ENCODE measurements around the gene RPS6KC1. TPM values are rescaled to one million over a fixed set of nuclear protein-coding genes. Genes with fewer than 3 reads are reported as not detected.
A peak's percentile ranks its signal among the peaks of the same experiment; 100 is the strongest.
"Not testable (repeated sequence)": the region's sequence is repeated elsewhere in the genome, so short reads cannot be mapped to it uniquely, and the experiment has no call there.

Gene RPS6KC1
- total and polyA plus RNA-seq, 5 donors: 4.3 to 14.6 (median 11.5) TPM

DNA sequence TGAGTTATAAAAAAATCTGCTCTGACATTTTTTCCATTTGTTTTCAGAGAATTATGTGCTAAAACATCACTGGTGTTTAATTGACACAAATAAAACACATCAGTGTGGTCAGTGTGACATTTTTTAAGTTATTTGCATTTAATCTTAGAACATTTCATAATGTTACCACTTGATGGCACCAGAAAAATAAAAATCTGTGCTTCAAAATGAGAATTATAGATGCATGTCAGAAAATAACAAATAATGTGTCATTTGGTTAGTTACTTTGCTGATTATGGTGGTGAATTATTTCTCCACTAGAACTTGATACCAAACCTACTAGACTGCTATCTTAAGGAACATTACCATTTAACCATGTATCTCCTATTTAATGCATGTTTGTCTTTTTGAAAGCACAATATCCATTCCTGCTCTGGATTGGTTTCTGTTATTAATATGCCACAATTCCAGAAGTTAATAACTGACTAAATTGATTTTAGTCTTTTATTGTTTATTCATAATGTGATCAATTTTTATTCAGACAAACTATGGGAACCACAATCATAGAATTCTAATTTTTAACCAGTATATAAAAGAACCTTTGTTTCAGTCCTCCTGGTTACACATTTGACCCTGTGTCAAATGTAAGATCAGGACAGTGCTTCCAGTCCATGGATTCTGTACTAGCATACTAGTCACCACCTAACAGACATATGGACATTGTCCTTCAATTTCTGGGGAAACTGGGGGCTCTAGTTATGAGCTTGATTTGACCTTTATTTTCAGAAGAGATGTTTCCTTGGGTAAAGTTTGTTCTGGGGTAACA, 81.0 kb downstream of the RPS6KC1 start:
- Histone ChIP-seq H3K4me1 (ENCODE audit: control insufficient read depth, insufficient read depth, low read length) (peaks cover 1% of the 10 kb centered on the region), H3K27me3 (ENCODE audit: control insufficient read depth, insufficient read depth) (no peaks in the 10 kb centered on the region), H3K27ac (ENCODE audit: low read length) (no peak overlapping the region), H3K4me3 (ENCODE audit: low read length) (no peak overlapping the region), H3K9me3 (ENCODE audit: control insufficient read depth, low read length) (no peaks in the 10 kb centered on the region)
- no peak for ATAC-seq
- DNase-seq: no peak
- intact Hi-C loops (cut with DNase I): no loop called here

DNA sequence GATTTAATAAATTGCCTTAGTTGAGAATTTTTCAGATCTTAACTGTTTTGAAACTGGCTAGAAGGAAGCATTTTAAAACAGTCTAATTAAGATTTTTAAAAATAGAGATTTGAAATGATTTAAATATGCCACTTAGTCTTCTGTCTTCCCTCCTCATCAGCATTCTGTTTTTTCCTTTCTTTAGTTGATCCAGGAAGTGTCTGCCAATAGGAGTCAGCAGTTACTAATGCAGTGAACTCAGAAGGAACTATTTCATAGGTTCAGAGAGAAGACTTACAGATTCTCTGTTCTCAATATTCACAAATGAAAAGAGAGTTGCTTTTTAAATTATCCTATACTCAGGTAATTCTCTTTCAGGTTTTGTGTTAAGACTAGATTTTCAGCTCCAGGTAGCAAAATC, 84.5 kb downstream of the RPS6KC1 start:
- intact Hi-C loops (cut with DNase I): no loop called here
- DNase-seq (no peak), ATAC-seq (no peak)
- Histone ChIP-seq H3K27me3 (ENCODE audit: control insufficient read depth, insufficient read depth) (no peaks in the 10 kb centered on the region), H3K4me3 (ENCODE audit: low read length) (no peak overlapping the region), H3K27ac (ENCODE audit: low read length) (no peak overlapping the region), H3K4me1 (ENCODE audit: control insufficient read depth, insufficient read depth, low read length) (peaks cover 1% of the 10 kb centered on the region), H3K9me3 (ENCODE audit: control insufficient read depth, low read length) (no peaks in the 10 kb centered on the region)

DNA sequence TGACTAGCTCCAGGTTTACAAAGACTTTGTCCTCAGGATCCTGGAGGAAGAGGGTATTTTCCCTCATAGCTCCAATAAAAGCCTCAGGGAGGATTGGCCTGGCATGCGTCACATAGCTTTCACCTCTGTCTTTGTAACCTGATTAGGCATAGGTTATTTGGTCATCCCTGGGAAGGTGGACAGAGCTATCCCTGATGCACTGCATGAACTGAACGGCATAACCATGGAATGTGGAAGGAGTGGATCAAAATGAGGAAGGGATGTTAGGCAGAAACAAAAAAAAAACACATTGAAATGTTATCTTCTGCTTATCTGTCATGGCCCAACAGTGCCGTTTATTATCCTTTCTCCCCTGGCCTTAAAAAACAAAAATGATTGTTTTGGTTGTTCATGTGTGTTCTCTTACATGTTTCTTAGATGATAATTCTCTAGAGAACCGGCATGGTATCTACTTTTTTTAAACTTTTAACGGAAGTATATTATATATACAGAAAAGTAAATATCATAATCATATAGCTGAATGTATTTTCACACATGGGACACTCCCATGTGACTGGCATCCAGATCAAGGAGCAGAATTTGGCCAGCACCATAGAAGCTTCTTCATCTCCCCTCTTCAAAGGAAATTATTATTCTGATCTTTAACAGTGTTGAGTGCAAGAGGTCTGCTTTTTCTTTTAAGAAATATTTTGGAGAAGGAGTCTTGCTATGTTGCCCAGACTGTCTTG, 85.3 kb downstream of the RPS6KC1 start:
- Histone ChIP-seq H3K4me3 (ENCODE audit: low read length) (no peak overlapping the region), H3K27ac (ENCODE audit: low read length) (no peak overlapping the region), H3K4me1 (ENCODE audit: control insufficient read depth, insufficient read depth, low read length) (peaks cover 1% of the 10 kb centered on the region), H3K27me3 (ENCODE audit: control insufficient read depth, insufficient read depth) (no peaks in the 10 kb centered on the region), H3K9me3 (ENCODE audit: control insufficient read depth, low read length) (no peaks in the 10 kb centered on the region)
- no peak for ATAC-seq
- DNase-seq: no peak
- 70% methylated on average over 5 of the region's 5 CpGs for WGBS
- intact Hi-C loops (cut with DNase I): no loop called here

DNA sequence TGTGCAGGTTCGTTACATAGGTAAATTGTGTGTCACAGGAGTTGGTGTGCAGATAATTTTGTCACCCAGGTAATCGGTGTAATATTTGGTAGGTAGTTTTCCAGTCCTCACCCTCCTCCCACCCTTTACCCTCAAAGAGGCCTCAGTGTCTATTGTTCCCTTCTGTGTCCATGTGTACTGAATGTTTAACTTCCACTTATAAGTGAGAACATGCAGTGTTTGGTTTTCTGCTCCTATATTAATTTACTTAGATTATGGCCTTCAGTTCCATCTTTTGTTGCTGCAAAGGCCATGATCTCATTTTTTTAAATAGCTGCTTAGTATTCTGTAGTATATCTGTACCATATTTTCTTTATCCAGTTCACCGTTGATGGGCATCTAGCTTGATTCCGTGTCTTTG, 87.3 kb downstream of the RPS6KC1 start:
- H3K27ac ChIP-seq (ENCODE audit: low read length): no peak overlapping the region
- DNase-seq (no peak), ATAC-seq (no peak)
- no peaks in the 10 kb centered on the region for H3K9me3 ChIP-seq (ENCODE audit: control insufficient read depth, low read length)
- 96% methylated on average over 4 of the region's 4 CpGs for WGBS
- intact Hi-C loops (cut with DNase I): no loop called here
- H3K27me3 ChIP-seq (ENCODE audit: control insufficient read depth, insufficient read depth): no peaks in the 10 kb centered on the region
- no peak overlapping the region for H3K4me3 ChIP-seq (ENCODE audit: low read length)
- H3K4me1 ChIP-seq (ENCODE audit: control insufficient read depth, insufficient read depth, low read length): peaks cover 1% of the 10 kb centered on the region

DNA sequence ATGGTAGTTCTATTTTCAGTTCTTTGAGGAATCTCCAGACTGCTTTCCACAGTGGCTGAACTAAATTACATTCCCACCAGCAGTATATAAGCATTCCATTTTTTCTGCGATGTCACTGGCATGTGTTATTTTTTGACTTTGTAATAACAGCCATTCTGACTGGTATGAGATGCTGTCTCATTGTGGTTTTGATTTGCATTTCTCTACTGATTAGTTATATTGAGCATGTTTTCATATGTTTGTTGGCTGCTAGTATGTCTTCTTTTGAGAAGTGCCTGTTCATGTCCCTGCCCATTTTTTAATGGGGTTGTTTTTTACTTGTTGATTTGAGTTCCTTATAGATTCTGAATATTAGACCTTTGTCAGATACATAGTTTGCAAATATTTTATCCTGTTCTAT, 87.9 kb downstream of the RPS6KC1 start:
- H3K4me3 ChIP-seq (ENCODE audit: low read length): no peak overlapping the region
- WGBS: 95% methylated on average over 1 of the region's 1 CpG
- DNase-seq: no peak
- intact Hi-C loops (cut with DNase I): no loop called here
- H3K27ac ChIP-seq (ENCODE audit: low read length): no peak overlapping the region
- H3K27me3 ChIP-seq (ENCODE audit: control insufficient read depth, insufficient read depth): no peaks in the 10 kb centered on the region
- ATAC-seq: no peak
- no peaks in the 10 kb centered on the region for H3K9me3 ChIP-seq (ENCODE audit: control insufficient read depth, low read length)
- H3K4me1 ChIP-seq (ENCODE audit: control insufficient read depth, insufficient read depth, low read length): peaks cover 1% of the 10 kb centered on the region

DNA sequence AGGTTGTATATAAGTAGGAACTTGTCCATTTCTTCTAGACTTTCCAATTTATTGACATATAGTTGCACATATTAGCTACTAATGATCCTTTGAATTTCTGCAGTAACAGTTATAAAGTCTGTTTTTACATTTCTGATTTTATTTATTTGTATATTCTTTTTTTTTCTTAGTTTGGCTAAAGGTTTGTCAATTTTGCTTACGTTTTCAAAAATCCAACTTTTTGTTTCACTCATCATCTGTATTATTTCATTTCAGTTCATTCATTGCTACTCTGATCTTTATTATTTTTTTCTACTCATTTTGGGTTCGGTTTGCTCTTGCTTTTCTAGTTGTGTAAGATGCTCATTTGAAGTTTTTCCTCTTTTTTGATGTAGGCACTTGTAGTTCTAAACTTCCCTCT, 97.9 kb downstream of the RPS6KC1 start:
- no peaks in the 10 kb centered on the region for H3K27me3 ChIP-seq (ENCODE audit: control insufficient read depth, insufficient read depth)
- DNase-seq (no peak), ATAC-seq (no peak)
- H3K4me1 ChIP-seq (ENCODE audit: control insufficient read depth, insufficient read depth, low read length): no peaks in the 10 kb centered on the region
- 98% methylated on average over 2 of the region's 2 CpGs for WGBS
- H3K9me3 ChIP-seq (ENCODE audit: control insufficient read depth, low read length): no peaks in the 10 kb centered on the region
- intact Hi-C loops (cut with DNase I): no loop called here
- H3K27ac ChIP-seq (ENCODE audit: low read length): no peak overlapping the region
- no peak overlapping the region for H3K4me3 ChIP-seq (ENCODE audit: low read length)

DNA sequence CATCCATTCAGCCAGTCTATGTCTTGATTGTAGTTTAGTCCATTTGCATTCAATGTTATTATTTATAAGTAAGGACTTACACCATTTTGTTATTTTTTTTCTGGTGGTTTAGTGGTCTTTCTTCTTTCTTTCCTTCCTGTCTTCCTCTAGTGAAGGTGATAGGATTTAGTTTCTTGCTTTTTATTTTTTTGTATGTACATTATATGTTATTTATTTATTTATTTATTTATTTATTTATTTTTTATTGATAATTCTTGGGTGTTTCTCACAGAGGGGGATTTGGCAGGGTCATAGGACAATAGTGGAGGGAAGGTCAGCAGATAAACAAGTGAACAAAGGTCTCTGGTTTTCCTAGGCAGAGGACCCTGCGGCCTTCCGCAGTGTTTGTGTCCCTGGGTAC, 99.0 kb downstream of the RPS6KC1 start:
- DNase-seq; H3K4me1 ChIP-seq (ENCODE audit: control insufficient read depth, insufficient read depth, low read length); H3K9me3 ChIP-seq (ENCODE audit: control insufficient read depth, low read length); intact Hi-C loops (cut with DNase I); H3K27ac ChIP-seq (ENCODE audit: low read length); H3K4me3 ChIP-seq (ENCODE audit: low read length); H3K27me3 ChIP-seq (ENCODE audit: control insufficient read depth, insufficient read depth); ATAC-seq: not testable (repeated sequence)
- WGBS: no CpG with 5 or more reads among the region's 2 CpGs

DNA sequence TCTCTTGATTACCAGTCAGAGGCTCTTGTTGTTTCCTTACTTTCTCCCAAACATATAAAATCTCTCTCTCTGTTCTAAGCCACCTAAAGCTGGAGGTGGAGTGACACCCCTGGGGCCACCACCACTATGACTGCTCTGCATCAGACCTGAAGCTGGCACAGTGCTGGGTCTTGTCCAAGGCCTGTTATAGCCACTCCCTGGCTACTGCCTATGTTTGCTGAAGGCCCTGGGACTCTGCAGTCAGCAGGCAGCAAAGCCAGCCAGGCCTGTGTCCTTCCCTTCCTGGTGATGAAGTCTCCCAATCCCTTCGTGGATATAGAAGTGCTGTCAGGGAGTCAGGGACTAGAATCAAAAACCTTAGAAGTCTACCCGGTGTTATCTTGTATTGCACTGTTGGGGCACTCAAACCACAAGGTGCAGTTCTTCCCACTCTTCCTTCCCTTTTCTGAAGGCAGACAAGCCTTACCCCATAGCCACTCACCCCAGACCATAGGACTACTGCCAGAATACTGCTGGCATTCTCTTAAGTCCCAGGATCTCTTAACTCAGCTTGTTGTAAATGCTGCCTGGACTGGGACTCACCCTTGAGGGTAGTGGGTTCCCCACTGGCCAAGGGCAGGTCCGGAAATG, 103.1 kb downstream of the RPS6KC1 start:
- peak in 1 of 2 donors; percentile 22 for ATAC-seq
- 86% methylated on average over 3 of the region's 3 CpGs for WGBS
- Histone ChIP-seq H3K9me3 (ENCODE audit: control insufficient read depth, low read length) (no peaks in the 10 kb centered on the region), H3K27ac (ENCODE audit: low read length) (no peak overlapping the region), H3K4me3 (ENCODE audit: low read length) (no peak overlapping the region), H3K27me3 (ENCODE audit: control insufficient read depth, insufficient read depth) (no peaks in the 10 kb centered on the region), H3K4me1 (ENCODE audit: control insufficient read depth, insufficient read depth, low read length) (peaks cover 2% of the 10 kb centered on the region)
- no peak for DNase-seq
- intact Hi-C loops (cut with DNase I): no loop called here

DNA sequence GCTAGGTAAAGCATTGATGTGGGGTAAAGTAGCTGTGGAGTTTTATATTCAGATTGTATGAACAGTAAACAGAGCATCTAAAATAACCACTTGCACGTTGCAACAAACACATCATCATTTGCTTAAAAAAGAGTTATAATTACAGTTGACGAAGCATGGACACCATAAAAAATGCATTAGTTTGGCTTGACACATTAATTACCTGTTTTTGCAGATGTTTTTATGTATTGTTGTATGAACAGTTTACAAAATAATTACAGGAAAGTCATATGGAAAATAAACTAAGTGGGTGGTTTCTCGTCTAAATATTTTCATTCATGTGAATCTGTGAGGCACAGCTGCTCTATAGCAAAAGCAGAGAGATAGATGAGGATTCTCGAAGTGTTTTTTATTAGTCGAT, 108.3 kb downstream of the RPS6KC1 start:
- no peak overlapping the region for H3K4me3 ChIP-seq (ENCODE audit: low read length)
- no peaks in the 10 kb centered on the region for H3K9me3 ChIP-seq (ENCODE audit: control insufficient read depth, low read length)
- ATAC-seq (no peak), DNase-seq (no peak)
- 80% methylated on average over 5 of the region's 5 CpGs for WGBS
- intact Hi-C loops (cut with DNase I): no loop called here
- H3K27ac ChIP-seq (ENCODE audit: low read length): no peak overlapping the region
- H3K4me1 ChIP-seq (ENCODE audit: control insufficient read depth, insufficient read depth, low read length): peaks cover 2% of the 10 kb centered on the region
- H3K27me3 ChIP-seq (ENCODE audit: control insufficient read depth, insufficient read depth): no peaks in the 10 kb centered on the region

DNA sequence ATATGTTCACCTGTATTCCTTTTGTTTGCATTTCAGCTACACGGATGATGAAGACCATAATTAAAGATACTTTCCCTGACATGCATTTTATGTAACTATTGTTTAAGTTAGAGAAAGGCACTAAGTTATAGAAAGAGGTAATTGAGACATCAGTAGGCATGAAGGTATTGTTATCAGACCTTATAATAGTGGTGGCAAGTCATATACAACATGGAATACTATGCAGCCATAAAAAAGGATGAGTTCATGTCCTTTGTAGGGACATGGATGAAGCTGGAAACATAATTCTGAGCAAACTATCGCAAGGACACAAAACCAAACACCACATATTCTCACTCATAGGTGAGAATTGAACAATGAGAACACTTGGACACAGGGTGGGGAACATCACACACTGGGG, 109.4 kb downstream of the RPS6KC1 start:
- WGBS: 96% methylated on average over 2 of the region's 2 CpGs
- H3K9me3 ChIP-seq (ENCODE audit: control insufficient read depth, low read length); H3K27me3 ChIP-seq (ENCODE audit: control insufficient read depth, insufficient read depth); H3K27ac ChIP-seq (ENCODE audit: low read length); H3K4me1 ChIP-seq (ENCODE audit: control insufficient read depth, insufficient read depth, low read length); intact Hi-C loops (cut with DNase I); ATAC-seq; DNase-seq; H3K4me3 ChIP-seq (ENCODE audit: low read length): not testable (repeated sequence)

DNA sequence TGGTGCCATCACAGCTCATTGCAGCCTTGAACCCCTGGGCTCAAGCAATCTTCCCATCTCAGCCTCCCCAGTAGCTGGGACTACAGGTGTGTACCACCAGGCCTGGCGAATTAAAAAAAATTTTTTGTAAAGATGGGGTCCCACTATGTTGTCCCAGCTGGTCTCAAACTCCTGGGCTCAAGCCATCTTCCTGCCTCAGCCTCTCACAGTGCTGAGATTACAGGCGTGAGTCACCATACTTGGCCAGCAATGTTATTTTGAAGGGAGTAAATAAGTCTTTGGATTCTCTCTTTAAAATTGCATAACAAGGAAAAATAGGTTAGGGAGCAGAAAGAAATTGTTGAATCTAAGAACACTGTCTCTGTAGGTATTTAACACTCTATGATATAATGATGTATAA, 111.3 kb downstream of the RPS6KC1 start:
- Histone ChIP-seq H3K4me3 (ENCODE audit: low read length) (no peak overlapping the region), H3K27ac (ENCODE audit: low read length) (no peak overlapping the region), H3K27me3 (ENCODE audit: control insufficient read depth, insufficient read depth) (no peaks in the 10 kb centered on the region), H3K9me3 (ENCODE audit: control insufficient read depth, low read length) (no peaks in the 10 kb centered on the region), H3K4me1 (ENCODE audit: control insufficient read depth, insufficient read depth, low read length) (peaks cover 2% of the 10 kb centered on the region)
- ATAC-seq (peak; percentile 60 to 78), DNase-seq (peak; percentile 50 to 76 (median 58))
- WGBS: 83% methylated on average over 2 of the region's 2 CpGs
- intact Hi-C loops (cut with DNase I): no loop called here
